Measurements from ENCODE around the gene DOCK1. TPM values are rescaled to one million over a fixed set of nuclear protein-coding genes. Genes with fewer than 3 reads are reported as not detected.

The DOCK1 gene
- total RNA-seq, 2 experiments from 2014 or later: 0.05 TPM; not detected in 1

GRCh38 chr10:127313996-127314700, 408.9 kb downstream of the DOCK1 start:
- Mint-ChIP-seq H3K27me3 (peaks cover 7% of the 10 kb centered on the region), H3K4me3 (no peak overlapping the region), H3K27ac (no peak overlapping the region), H3K4me1 (no peaks in the 10 kb centered on the region), H3K36me3 (ENCODE audit: low read depth) (no peaks in the 10 kb centered on the region), H3K9me3 (no peaks in the 10 kb centered on the region)
- no peak for DNase-seq
- ChIA-PET CTCF (no interaction called here), POLR2A (no interaction called here)

GRCh38 chr10:127314797-127315196, 409.6 kb downstream of the DOCK1 start:
- no peak overlapping the region for H3K27ac Mint-ChIP-seq
- H3K4me1 Mint-ChIP-seq: no peaks in the 10 kb centered on the region
- ChIA-PET CTCF (no interaction called here), POLR2A (no interaction called here)
- no peaks in the 10 kb centered on the region for H3K36me3 Mint-ChIP-seq (ENCODE audit: low read depth)
- H3K9me3 Mint-ChIP-seq: no peaks in the 10 kb centered on the region
- no peak overlapping the region for H3K4me3 Mint-ChIP-seq
- no peak for DNase-seq
- H3K27me3 Mint-ChIP-seq: peaks cover 5% of the 10 kb centered on the region

GRCh38 chr10:127315888-127316287, 410.7 kb downstream of the DOCK1 start:
- Mint-ChIP-seq H3K4me1 (no peaks in the 10 kb centered on the region), H3K9me3 (no peaks in the 10 kb centered on the region), H3K36me3 (ENCODE audit: low read depth) (no peaks in the 10 kb centered on the region), H3K27me3 (peaks cover 5% of the 10 kb centered on the region), H3K4me3 (no peak overlapping the region), H3K27ac (no peak overlapping the region)
- CTCF ChIA-PET: no interaction called here
- POLR2A ChIA-PET: no interaction called here
- no peak for DNase-seq

- Mint-ChIP-seq H3K27ac (no peak overlapping the region), H3K9me3 (no peaks in the 10 kb centered on the region), H3K36me3 (ENCODE audit: low read depth) (no peaks in the 10 kb centered on the region), H3K4me1 (no peaks in the 10 kb centered on the region), H3K27me3 (peaks cover 2% of the 10 kb centered on the region), H3K4me3 (no peak overlapping the region)
- CTCF ChIA-PET: interaction anchor here (1.1 kb wide), 1 partner anchor 15 kb away, joined by 4 read pairs; no protein-coding TSS in a partner anchor
- DNase-seq: no peak
- POLR2A ChIA-PET: no interaction called here
Measured at GRCh38 chr10:127318396-127318795, 413.2 kb downstream of the DOCK1 start.

GRCh38 chr10:127319271-127319670, 414.0 kb downstream of the DOCK1 start:
- no peaks in the 10 kb centered on the region for H3K4me1 Mint-ChIP-seq
- ChIA-PET CTCF (interaction anchor here (1.1 kb wide), 1 partner anchor 16 kb away, joined by 4 read pairs; no protein-coding TSS in a partner anchor), POLR2A (no interaction called here)
- no peaks in the 10 kb centered on the region for H3K36me3 Mint-ChIP-seq (ENCODE audit: low read depth)
- no peak for DNase-seq
- H3K4me3 Mint-ChIP-seq: no peak overlapping the region
- peaks cover 2% of the 10 kb centered on the region for H3K27me3 Mint-ChIP-seq
- no peaks in the 10 kb centered on the region for H3K9me3 Mint-ChIP-seq
- H3K27ac Mint-ChIP-seq: no peak overlapping the region

GRCh38 chr10:127319691-127320090, 414.5 kb downstream of the DOCK1 start:
- Mint-ChIP-seq H3K4me1 (no peaks in the 10 kb centered on the region), H3K27ac (no peak overlapping the region), H3K9me3 (no peaks in the 10 kb centered on the region), H3K27me3 (peaks cover 2% of the 10 kb centered on the region), H3K36me3 (ENCODE audit: low read depth) (no peaks in the 10 kb centered on the region), H3K4me3 (no peak overlapping the region)
- no peak for DNase-seq
- CTCF ChIA-PET: no interaction called here
- POLR2A ChIA-PET: no interaction called here

- ChIA-PET POLR2A (no interaction called here), CTCF (no interaction called here)
- Mint-ChIP-seq H3K4me1 (no peaks in the 10 kb centered on the region), H3K4me3 (no peak overlapping the region), H3K9me3 (no peaks in the 10 kb centered on the region), H3K27ac (no peak overlapping the region), H3K27me3 (peaks cover 2% of the 10 kb centered on the region), H3K36me3 (ENCODE audit: low read depth) (no peaks in the 10 kb centered on the region)
- DNase-seq: no peak
Measured at GRCh38 chr10:127320176-127320575, 414.9 kb downstream of the DOCK1 start.

GRCh38 chr10:127322286-127322685, 417.1 kb downstream of the DOCK1 start:
- Mint-ChIP-seq H3K4me1 (no peaks in the 10 kb centered on the region), H3K9me3 (no peaks in the 10 kb centered on the region), H3K4me3 (no peak overlapping the region), H3K36me3 (ENCODE audit: low read depth) (no peaks in the 10 kb centered on the region), H3K27me3 (peaks cover 8% of the 10 kb centered on the region), H3K27ac (no peak overlapping the region)
- no peak for DNase-seq
- POLR2A ChIA-PET: no interaction called here
- CTCF ChIA-PET: no interaction called here

GRCh38 chr10:127325506-127325905, 420.3 kb downstream of the DOCK1 start:
- CTCF ChIA-PET: no interaction called here
- no peaks in the 10 kb centered on the region for H3K9me3 Mint-ChIP-seq
- H3K4me1 Mint-ChIP-seq: no peaks in the 10 kb centered on the region
- no peak overlapping the region for H3K27ac Mint-ChIP-seq
- H3K4me3 Mint-ChIP-seq: no peak overlapping the region
- H3K27me3 Mint-ChIP-seq: peaks cover 6% of the 10 kb centered on the region
- POLR2A ChIA-PET: no interaction called here
- H3K36me3 Mint-ChIP-seq (ENCODE audit: low read depth): no peaks in the 10 kb centered on the region
- DNase-seq: no peak

- no peaks in the 10 kb centered on the region for H3K4me1 Mint-ChIP-seq
- ChIA-PET CTCF (interaction anchor here (1.6 kb wide), 1 partner anchor 23 kb away, joined by 4 read pairs; no protein-coding TSS in a partner anchor), POLR2A (no interaction called here)
- no peaks in the 10 kb centered on the region for H3K36me3 Mint-ChIP-seq (ENCODE audit: low read depth)
- no peaks in the 10 kb centered on the region for H3K9me3 Mint-ChIP-seq
- H3K4me3 Mint-ChIP-seq: no peak overlapping the region
- H3K27ac Mint-ChIP-seq: no peak overlapping the region
- peaks cover 8% of the 10 kb centered on the region for H3K27me3 Mint-ChIP-seq
- no peak for DNase-seq
Measured at GRCh38 chr10:127326883-127327282, 421.7 kb downstream of the DOCK1 start.

GRCh38 chr10:127331696-127332095, 426.5 kb downstream of the DOCK1 start:
- Mint-ChIP-seq H3K4me3 (no peak overlapping the region), H3K4me1 (no peaks in the 10 kb centered on the region), H3K27ac (no peak overlapping the region), H3K9me3 (no peaks in the 10 kb centered on the region), H3K36me3 (ENCODE audit: low read depth) (no peaks in the 10 kb centered on the region), H3K27me3 (peaks cover 20% of the 10 kb centered on the region)
- ChIA-PET CTCF (no interaction called here), POLR2A (no interaction called here)
- DNase-seq: no peak

- DNase-seq: no peak
- Mint-ChIP-seq H3K4me3 (no peak overlapping the region), H3K27ac (no peak overlapping the region), H3K36me3 (ENCODE audit: low read depth) (no peaks in the 10 kb centered on the region), H3K4me1 (no peaks in the 10 kb centered on the region), H3K27me3 (peaks cover 20% of the 10 kb centered on the region), H3K9me3 (no peaks in the 10 kb centered on the region)
- CTCF ChIA-PET: no interaction called here
- POLR2A ChIA-PET: no interaction called here
Measured at GRCh38 chr10:127332631-127333030, 427.4 kb downstream of the DOCK1 start.

- no peaks in the 10 kb centered on the region for H3K9me3 Mint-ChIP-seq
- no peak overlapping the region for H3K4me3 Mint-ChIP-seq
- no peak for DNase-seq
- no peaks in the 10 kb centered on the region for H3K36me3 Mint-ChIP-seq (ENCODE audit: low read depth)
- peaks cover 14% of the 10 kb centered on the region for H3K27me3 Mint-ChIP-seq
- ChIA-PET CTCF (no interaction called here), POLR2A (no interaction called here)
- no peaks in the 10 kb centered on the region for H3K4me1 Mint-ChIP-seq
- H3K27ac Mint-ChIP-seq: no peak overlapping the region
Measured at GRCh38 chr10:127337801-127338200, 432.6 kb downstream of the DOCK1 start.

- no peak overlapping the region for H3K4me3 Mint-ChIP-seq
- H3K27me3 Mint-ChIP-seq: peaks cover 10% of the 10 kb centered on the region
- ChIA-PET POLR2A (no interaction called here), CTCF (no interaction called here)
- no peaks in the 10 kb centered on the region for H3K9me3 Mint-ChIP-seq
- no peaks in the 10 kb centered on the region for H3K36me3 Mint-ChIP-seq (ENCODE audit: low read depth)
- DNase-seq: no peak
- no peaks in the 10 kb centered on the region for H3K4me1 Mint-ChIP-seq
- H3K27ac Mint-ChIP-seq: no peak overlapping the region
Measured at GRCh38 chr10:127338399-127339110, 433.3 kb downstream of the DOCK1 start.

All from activated CD4-positive, alpha-beta T cell treated with anti-CD3 and anti-CD28 coated beads, Interleukin-2, amount 10 ng/mL, durations not matched to agents 7 days and 5 days (primary cell).